K562 (cell line): Measurements from ENCODE around the gene HLA-DOB. TPM values are rescaled to one million over a fixed set of nuclear protein-coding genes. Genes with fewer than 3 reads are reported as not detected.

Source experiments
- ATAC-seq: fragments of 200-7000 bp; cut with Tn5 transposase; 3 replicates; pipeline ENCODE4 v1.9.1; 2020; ENCODE audit warnings: moderate library complexity
- BruUV-seq: library from RNA; stranded (reverse); fragments of 400-500 nt; replicated peaks from 2 replicates; lab custom pipeline; 2021; lab: Mats Ljungman, UMichigan
- CTCF ChIA-PET: fragments of 300-600 bp; formaldehyde crosslinking; extraction: SDS; loops from one replicate; lab custom pipeline; 2021; ENCODE audit warnings: low intra/inter-chr PET ratio; lab: Yijun Ruan, JAX
- POLR2A ChIA-PET: fragments of 300-600, 350-650 bp; sonication (Branson Sonifier 250); formaldehyde crosslinking; extraction: SDS; loops from one replicate; lab custom pipeline; 2021; ENCODE audit warnings: antibody characterized with exemption, inconsistent platforms; lab: Yijun Ruan, JAX
- DNase-seq, 4 experiments: peaks; one replicate each; pipeline versions ENCODE4 v3.0.0 to v3.0.0-alpha.2; 2011 to 2018; ENCODE audit warnings: low spot score in 3 of 4, mixed read lengths in 3 of 4; ENCODE audit errors: extremely low read depth in 1 of 4
- FAIRE-seq: peaks from 2 replicates; lab custom pipeline; 2011; peaks lifted over from hg19 to GRCh38; lab: Jason Lieb, UNC
- H2AFZ ChIP-seq: 2 replicates; pipeline ENCODE4 v1.6.0; 2011; ENCODE audit warnings: low read depth, low read length, control low read depth, inconsistent platforms
- H3K27ac ChIP-seq: fragments of 200-600 bp; 3 replicates; pipeline ENCODE4 v1.8.0; 2011; ENCODE audit warnings: low read depth, mild to moderate bottlenecking, control low read depth, inconsistent platforms, low read length, moderate library complexity, mixed read lengths; ENCODE audit errors: extremely low read depth
- H3K27me3 ChIP-seq, 2 experiments: fragments of 300-600 bp in 1 of 2; 2 replicates in 1 of 2; 3 replicates in 1 of 2; pipeline versions ENCODE4 v1.6.0 to v1.8.0; 2011; ENCODE audit warnings: inconsistent platforms in 2 of 2, low read length in 2 of 2, mild to moderate bottlenecking in 1 of 2, mixed read lengths in 1 of 2, moderate library complexity in 1 of 2; ENCODE audit not compliant: control insufficient read depth in 2 of 2, insufficient read depth in 2 of 2
- H3K36me3 ChIP-seq: fragments of 300-600 bp; 3 replicates; pipeline ENCODE4 v1.8.0; 2011; ENCODE audit warnings: mild to moderate bottlenecking, low read length, inconsistent platforms; ENCODE audit not compliant: control insufficient read depth, insufficient read depth
- H3K4me1 ChIP-seq, 2 experiments: fragments of 200-600 bp in 1 of 2; replicated peaks in 1 of 2; 2 replicates in 1 of 2; 3 replicates in 1 of 2; pipeline versions ENCODE4 v1.5.1 to v1.8.0; 2011; ENCODE audit warnings: inconsistent platforms in 2 of 2, low read length in 2 of 2, mild to moderate bottlenecking in 1 of 2, mixed read lengths in 1 of 2, moderate library complexity in 1 of 2; ENCODE audit not compliant: control insufficient read depth in 2 of 2, insufficient read depth in 2 of 2
- H3K4me2 ChIP-seq: 2 replicates; pipeline ENCODE4 v1.6.1; 2011; ENCODE audit warnings: low read length, control low read depth, inconsistent platforms, mixed read lengths; ENCODE audit not compliant: insufficient read depth
- H3K4me3 ChIP-seq: fragments of 200-600 bp; sonication (generic), shearing (Covaris generic); 2 replicates; pipeline ENCODE4 v1.5.1; 2016; ENCODE audit warnings: control low read depth, inconsistent platforms
- H3K79me2 ChIP-seq: fragments of 200-600 bp; 3 replicates; pipeline ENCODE4 v1.8.0; 2011; ENCODE audit warnings: low read length, inconsistent platforms; ENCODE audit not compliant: control insufficient read depth, insufficient read depth
- H3K9ac ChIP-seq, 2 experiments: 2 replicates each; pipeline versions ENCODE4 v1.6.0 to v1.6.1; 2011; ENCODE audit warnings: low read depth in 2 of 2, low read length in 2 of 2, control low read depth in 1 of 2, inconsistent platforms in 1 of 2, mild to moderate bottlenecking in 1 of 2, mixed read lengths in 1 of 2; ENCODE audit not compliant: insufficient read depth in 1 of 2
- H3K9me1 ChIP-seq: one replicate; pipeline ENCODE4 v1.6.0; 2011; ENCODE audit warnings: inconsistent platforms, mild to moderate bottlenecking, low read length, moderate library complexity; ENCODE audit not compliant: control insufficient read depth, insufficient read depth
- H3K9me3 ChIP-seq: replicated peaks from 2 replicates; pipeline ENCODE4 v1.5.1; 2011; ENCODE audit warnings: low read depth, low read length, inconsistent platforms; ENCODE audit not compliant: control insufficient read depth, insufficient read depth
- H4K20me1 ChIP-seq: replicated peaks from 2 replicates; pipeline ENCODE4 v1.6.1; 2011; ENCODE audit warnings: low read length, inconsistent platforms, mixed read lengths; ENCODE audit not compliant: control insufficient read depth, insufficient read depth
- GABPA ChIP-seq: fragments of 200-800 bp; sonication (Bioruptor generic); conservative IDR thresholded peaks from 2 replicates; pipeline ENCODE4 v1.6.1; 2016; ENCODE audit warnings: low read depth, missing genetic modification characterization, missing compliant biosample characterization
- MEIS2 ChIP-seq: fragments of 450-650 bp; IDR thresholded peaks from 2 replicates; pipeline ENCODE4 v1.6.1; 2014; ENCODE audit warnings: mild to moderate bottlenecking; ENCODE audit not compliant: partially characterized antibody
- MITF ChIP-seq: IDR thresholded peaks from 2 replicates; pipeline ENCODE4 v1.6.1; 2014; ENCODE audit warnings: antibody characterized with exemption
- POLR3G ChIP-seq: IDR thresholded peaks from 2 replicates; pipeline ENCODE4 v1.6.1; 2011; ENCODE audit not compliant: insufficient read length, insufficient replicate concordance; ENCODE audit errors: extremely low read depth
- RBBP5 ChIP-seq: fragments of 200-600 bp; sonication (generic); IDR thresholded peaks from 2 replicates; pipeline ENCODE4 v1.6.1; 2012; ENCODE audit warnings: borderline replicate concordance, mild to moderate bottlenecking, low read length, control low read depth, inconsistent platforms; ENCODE audit not compliant: insufficient read depth, poor library complexity, severe bottlenecking
- TFAP4 ChIP-seq: sonication (generic); formaldehyde crosslinking; IDR thresholded peaks from 2 replicates; pipeline ENCODE4 v1.8.0; 2022; ENCODE audit warnings: missing genetic modification reagents, mild to moderate bottlenecking, moderate library complexity, borderline replicate concordance
- XRCC5 ChIP-seq: fragments of 200-400 bp; formaldehyde crosslinking; IDR thresholded peaks from 2 replicates; pipeline ENCODE4 v1.6.1; 2017; ENCODE audit warnings: low read depth, mild to moderate bottlenecking, low read length
- ZNF830 ChIP-seq: fragments of 250-450 bp; sonication (Bioruptor Pico); IDR thresholded peaks from 2 replicates; pipeline ENCODE4 v1.5.0; 2021; ENCODE audit warnings: mild to moderate bottlenecking
- WGBS: fragments of 100-300 bp; shearing (Covaris generic); methylation state at CpG from one replicate; pipeline ENCODE4 v1.1.6; 2016; ENCODE audit warnings: low coverage, mixed read lengths; ENCODE audit not compliant: insufficient coverage; ENCODE audit errors: missing lambda C conversion rate; 5-methylcytosine and 5-hydroxymethylcytosine counted together
- in situ Hi-C: fragments of 300-500 bp; cut with MboI; formaldehyde crosslinking; loops from 4 replicates; pipeline ENCODE4 v1.15.0; 2018; ENCODE audit warnings: inconsistent platforms, mixed read lengths
- intact Hi-C: fragments of 100-400 bp; cut with micrococcal nuclease; formaldehyde crosslinking; loops from 2 replicates; pipeline ENCODE4 v1.14.2; 2022
- polyA plus RNA-seq, 8 experiments: library from polyadenylated mRNA; depleted of rRNA in 4 of 8; stranded (reverse) in 5 of 8; unstranded in 3 of 8; fragments of >200 nt; fragmentation: Nextera tagmentation in 2 of 8; fragmentation: Illumina TruSeq in 1 of 8; extraction: Ambion mirVana in 2 of 8; extraction: Trizol in 1 of 8; gene quantifications; 2 replicates each; pipeline versions ENCODE4 v1.2.1 to v1.2.3, GENCODE V29; 2011 to 2014; ENCODE audit warnings: inconsistent platforms in 1 of 8, missing spikeins in 1 of 8
- total RNA-seq, 7 experiments: library from RNA; depleted of rRNA in 6 of 7; stranded (reverse); fragments of >200 nt in 6 of 7; fragmentation: Illumina TruSeq in 2 of 7; extraction: Trizol in 2 of 7; gene quantifications; 2 replicates each; pipeline versions ENCODE4 v1.2.1 to v1.2.3, GENCODE V29; 2011 to 2021; ENCODE audit warnings: low replicate concordance in 1 of 7
- TF ChIP-seq, protein P1 (sequence below): fragments of 250-450 bp; sonication (Bioruptor Pico); IDR thresholded peaks from 2 replicates; pipeline ENCODE4 v1.5.0; 2021
- TF ChIP-seq, protein P2 (sequence below): sonication (generic); formaldehyde crosslinking; IDR thresholded peaks from 2 replicates; pipeline ENCODE4 v1.8.1; 2023; ENCODE audit warnings: mild to moderate bottlenecking, missing genetic modification reagents, moderate library complexity
- TF ChIP-seq, protein P3 (sequence below): fragments of 150-350 bp; conservative IDR thresholded peaks from 2 replicates; pipeline ENCODE4 v1.6.1; 2014; ENCODE audit warnings: low read length

HLA-DOB gene
- total and polyA plus RNA-seq, 9 of the 15 experiments (the other 6 are each of a cell fraction or from before 2014, with no cell fraction given), result 1.2 to 4.0 (median 2.5) TPM

- Histone ChIP-seq H3K9me3 (no peaks in the 10 kb centered on the region), H3K4me3 (no peak overlapping the region), H3K79me2 (no peaks in the 10 kb centered on the region), H3K9me1 (peaks cover 3% of the 10 kb centered on the region), H3K4me1 (peaks cover 27 to 30% of the 10 kb centered on the region in 2 experiments), H3K4me2 (no peak overlapping the region), H2AFZ (no peak overlapping the region), H3K27me3 (peaks cover 14 to 36% of the 10 kb centered on the region in 2 experiments), H4K20me1 (0 out of 2 replicates have a peak, but pooled peaks cover 8% of the 10 kb centered on the region), H3K9ac (0 out of 4 replicates have a peak overlapping the region, but pooled peaks of 1 of the 2 experiments have one; percentile 18), H3K36me3 (no peaks in the 10 kb centered on the region), H3K27ac (no peak overlapping the region)
- peak; percentile 18; the same call in 2 of the 3 replicates for ATAC-seq
- BruUV-seq, result no TSS peak
- DNase-seq, result peak in 3 of 4 experiments; percentile 28 to 76 (median 72)
- intact Hi-C loops, result no loop called here
- peak; percentile 80 for FAIRE-seq
- in situ Hi-C loops, result no loop called here
- ChIA-PET POLR2A (interaction anchor here (0.6 to 7.5 kb wide), 9 partner anchors 11 to 1080 kb away, joined by 3 to 56 read pairs (median 4); partner anchors contain the start of genes TAP2 and VWA7), CTCF (no interaction called here)
- WGBS, result 0% methylated on average over 14 of the region's 14 CpGs
- TF ChIP-seq GABPA (tag) (no peak), TFAP4 (CRISPR knock-in tag) (peak; percentile 72; the same call in 1 of the 2 replicates), XRCC5 (no peak), RBBP5 (no peak), POLR3G (no peak), ZNF830 (CRISPR knock-in tag) (no peak), MITF (no peak), MEIS2 (peak; percentile 90)
- TF ChIP-seq, protein P1, sequence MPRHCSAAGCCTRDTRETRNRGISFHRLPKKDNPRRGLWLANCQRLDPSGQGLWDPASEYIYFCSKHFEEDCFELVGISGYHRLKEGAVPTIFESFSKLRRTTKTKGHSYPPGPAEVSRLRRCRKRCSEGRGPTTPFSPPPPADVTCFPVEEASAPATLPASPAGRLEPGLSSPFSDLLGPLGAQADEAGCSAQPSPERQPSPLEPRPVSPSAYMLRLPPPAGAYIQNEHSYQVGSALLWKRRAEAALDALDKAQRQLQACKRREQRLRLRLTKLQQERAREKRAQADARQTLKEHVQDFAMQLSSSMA (CRISPR knock-in tag), result no peak
- TF ChIP-seq, protein P2, sequence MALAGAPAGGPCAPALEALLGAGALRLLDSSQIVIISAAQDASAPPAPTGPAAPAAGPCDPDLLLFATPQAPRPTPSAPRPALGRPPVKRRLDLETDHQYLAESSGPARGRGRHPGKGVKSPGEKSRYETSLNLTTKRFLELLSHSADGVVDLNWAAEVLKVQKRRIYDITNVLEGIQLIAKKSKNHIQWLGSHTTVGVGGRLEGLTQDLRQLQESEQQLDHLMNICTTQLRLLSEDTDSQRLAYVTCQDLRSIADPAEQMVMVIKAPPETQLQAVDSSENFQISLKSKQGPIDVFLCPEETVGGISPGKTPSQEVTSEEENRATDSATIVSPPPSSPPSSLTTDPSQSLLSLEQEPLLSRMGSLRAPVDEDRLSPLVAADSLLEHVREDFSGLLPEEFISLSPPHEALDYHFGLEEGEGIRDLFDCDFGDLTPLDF (CRISPR knock-in tag), result no peak
- TF ChIP-seq, protein P3, sequence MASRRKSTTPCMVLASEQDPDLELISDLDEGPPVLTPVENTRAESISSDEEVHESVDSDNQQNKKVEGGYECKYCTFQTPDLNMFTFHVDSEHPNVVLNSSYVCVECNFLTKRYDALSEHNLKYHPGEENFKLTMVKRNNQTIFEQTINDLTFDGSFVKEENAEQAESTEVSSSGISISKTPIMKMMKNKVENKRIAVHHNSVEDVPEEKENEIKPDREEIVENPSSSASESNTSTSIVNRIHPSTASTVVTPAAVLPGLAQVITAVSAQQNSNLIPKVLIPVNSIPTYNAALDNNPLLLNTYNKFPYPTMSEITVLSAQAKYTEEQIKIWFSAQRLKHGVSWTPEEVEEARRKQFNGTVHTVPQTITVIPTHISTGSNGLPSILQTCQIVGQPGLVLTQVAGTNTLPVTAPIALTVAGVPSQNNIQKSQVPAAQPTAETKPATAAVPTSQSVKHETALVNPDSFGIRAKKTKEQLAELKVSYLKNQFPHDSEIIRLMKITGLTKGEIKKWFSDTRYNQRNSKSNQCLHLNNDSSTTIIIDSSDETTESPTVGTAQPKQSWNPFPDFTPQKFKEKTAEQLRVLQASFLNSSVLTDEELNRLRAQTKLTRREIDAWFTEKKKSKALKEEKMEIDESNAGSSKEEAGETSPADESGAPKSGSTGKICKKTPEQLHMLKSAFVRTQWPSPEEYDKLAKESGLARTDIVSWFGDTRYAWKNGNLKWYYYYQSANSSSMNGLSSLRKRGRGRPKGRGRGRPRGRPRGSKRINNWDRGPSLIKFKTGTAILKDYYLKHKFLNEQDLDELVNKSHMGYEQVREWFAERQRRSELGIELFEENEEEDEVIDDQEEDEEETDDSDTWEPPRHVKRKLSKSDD, result no peak
Observed at GRCh38 chr6:32857156-32857891, 40.5 kb upstream of the HLA-DOB start.
